Amygdala (tissue), 56 donors: Measurements from ENCODE around the gene MNAT1.

ENCODE experiments used
- DNase-seq, 56 donors: peaks; one replicate each; lab custom pipeline; 2025; lab: John Stamatoyannopoulos, UW

Gene MNAT1

GRCh38 chr14:61003571-61003970 lies 269.0 kb downstream of the MNAT1 start:
- DNase-seq: no peak

DNA sequence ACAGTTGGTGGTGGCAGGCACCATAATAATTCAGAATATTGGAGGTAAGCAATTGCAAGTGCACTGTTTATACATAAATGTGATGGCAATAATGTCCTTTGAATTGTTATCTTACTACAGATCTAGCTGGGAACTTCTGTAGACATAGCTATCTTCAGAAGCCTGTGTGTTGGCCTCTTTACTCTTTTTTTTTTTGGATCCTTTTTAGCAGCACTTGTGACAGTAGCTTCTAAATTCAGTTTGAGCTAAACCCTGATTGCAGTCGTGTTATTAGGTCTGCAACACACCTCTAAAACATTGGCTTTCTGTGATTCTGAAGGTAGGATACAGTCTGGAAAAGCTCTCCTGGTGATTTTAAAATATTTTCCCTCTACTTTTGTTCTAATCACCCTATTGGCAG lies 285.0 kb downstream of the MNAT1 start:
- no peak for DNase-seq
